Esophagus muscularis mucosa (tissue), 4 donors: ENCODE measurements around the gene MED13L.

Source experiments
- EP300 ChIP-seq: sonication (generic); formaldehyde crosslinking; IDR thresholded peaks from one replicate; pipeline ENCODE4 v1.6.1; 2017; ENCODE audit warnings: antibody characterized with exemption
- POLR2A ChIP-seq: fragments of 450-650 bp; IDR thresholded peaks from one replicate; pipeline ENCODE4 v1.6.1; 2017; ENCODE audit warnings: antibody characterized with exemption, moderate library complexity, mild to moderate bottlenecking, low read depth
- POLR2AphosphoS5 ChIP-seq, 2 donors: sonication (generic); formaldehyde crosslinking; IDR thresholded peaks; one replicate each; pipeline ENCODE4 v1.6.1; 2017; ENCODE audit warnings: antibody characterized with exemption in 2 of 2
- TF ChIP-seq, protein P1 (sequence below), 3 experiments: fragments of 200-600 bp in 2 of 3; fragments of 450-650 bp in 1 of 3; sonication (generic) in 2 of 3; IDR thresholded peaks; one replicate each; pipeline ENCODE4 v1.5.1; 2017 to 2019; ENCODE audit warnings: antibody characterized with exemption in 3 of 3, mild to moderate bottlenecking in 2 of 3, moderate library complexity in 1 of 3

DNA sequence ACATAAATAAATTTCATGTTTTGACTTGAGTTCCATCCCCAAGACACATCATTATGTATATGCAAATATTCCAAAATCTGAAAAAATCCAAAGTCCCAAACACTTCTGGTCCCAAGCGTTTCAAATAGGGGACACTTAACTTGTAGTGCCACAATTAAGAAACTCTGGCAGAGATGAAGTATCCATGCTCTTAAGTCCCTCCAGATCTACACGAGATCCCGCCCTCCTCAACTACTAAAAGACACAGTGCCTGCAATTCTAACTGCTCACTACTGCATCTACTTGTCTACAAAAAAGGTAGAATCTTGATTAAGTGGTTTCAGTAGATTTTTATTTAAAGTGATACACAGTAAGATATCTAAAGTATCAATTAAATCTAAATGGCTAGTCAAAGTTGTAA lies 97.0 kb downstream of the MED13L start:
- TF ChIP-seq EP300 (no peak), POLR2A (no peak), POLR2AphosphoS5 (IDR thresholded peaks at IDR 0.05) (no peak)
- TF ChIP-seq, protein P1, sequence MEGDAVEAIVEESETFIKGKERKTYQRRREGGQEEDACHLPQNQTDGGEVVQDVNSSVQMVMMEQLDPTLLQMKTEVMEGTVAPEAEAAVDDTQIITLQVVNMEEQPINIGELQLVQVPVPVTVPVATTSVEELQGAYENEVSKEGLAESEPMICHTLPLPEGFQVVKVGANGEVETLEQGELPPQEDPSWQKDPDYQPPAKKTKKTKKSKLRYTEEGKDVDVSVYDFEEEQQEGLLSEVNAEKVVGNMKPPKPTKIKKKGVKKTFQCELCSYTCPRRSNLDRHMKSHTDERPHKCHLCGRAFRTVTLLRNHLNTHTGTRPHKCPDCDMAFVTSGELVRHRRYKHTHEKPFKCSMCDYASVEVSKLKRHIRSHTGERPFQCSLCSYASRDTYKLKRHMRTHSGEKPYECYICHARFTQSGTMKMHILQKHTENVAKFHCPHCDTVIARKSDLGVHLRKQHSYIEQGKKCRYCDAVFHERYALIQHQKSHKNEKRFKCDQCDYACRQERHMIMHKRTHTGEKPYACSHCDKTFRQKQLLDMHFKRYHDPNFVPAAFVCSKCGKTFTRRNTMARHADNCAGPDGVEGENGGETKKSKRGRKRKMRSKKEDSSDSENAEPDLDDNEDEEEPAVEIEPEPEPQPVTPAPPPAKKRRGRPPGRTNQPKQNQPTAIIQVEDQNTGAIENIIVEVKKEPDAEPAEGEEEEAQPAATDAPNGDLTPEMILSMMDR (IDR thresholded peaks at IDR 0.05), result no peak
